ENCODE measurements around the gene TRPM8.

- TF ChIP-seq EZH2 (IDR thresholded peaks at IDR 0.05; ENCODE audit: insufficient read depth, poor library complexity, severe bottlenecking): no peak
- TF ChIP-seq EZH2phosphoT487 (IDR thresholded peaks at IDR 0.05; ENCODE audit: insufficient read depth, low read depth): no peak
Observed at GRCh38 chr2:234020332-234020731, 103.2 kb downstream of the TRPM8 start.

All from GM23248 (cell line).